ENCODE results near the gene C1orf35. TPM values are rescaled to one million over a fixed set of nuclear protein-coding genes. Genes with fewer than 3 reads are reported as not detected.

The C1orf35 gene
- total and polyA plus RNA-seq, 2 experiments from 2014 or later, result 36.2 to 43.7 TPM

- no peak overlapping the region for H3K4me3 ChIP-seq
- no peaks in the 10 kb centered on the region for H3K4me1 ChIP-seq (ENCODE audit: low read depth)
- H3K9me3 ChIP-seq (ENCODE audit: low read depth), result no peaks in the 10 kb centered on the region
- H3K27ac ChIP-seq, result no peak overlapping the region
- no peak for TF ChIP-seq CTCF (IDR thresholded peaks at IDR 0.05; ENCODE audit: low read depth, low read length)
- no peaks in the 10 kb centered on the region for H3K27me3 ChIP-seq
- no peak for DNase-seq (ENCODE audit: low read depth in 1 of 2, low spot score in 1 of 2)
- H3K36me3 ChIP-seq, result no peaks in the 10 kb centered on the region
Observed at GRCh38 chr1:228147151-228147693, 44.1 kb upstream of the C1orf35 start.

- H3K4me3 ChIP-seq, result no peak overlapping the region
- DNase-seq (ENCODE audit: low read depth in 1 of 2, low spot score in 1 of 2), result no peak
- H3K4me1 ChIP-seq (ENCODE audit: low read depth), result peaks cover 3% of the 10 kb centered on the region
- no peaks in the 10 kb centered on the region for H3K9me3 ChIP-seq (ENCODE audit: low read depth)
- TF ChIP-seq CTCF (IDR thresholded peaks at IDR 0.05; ENCODE audit: low read depth, low read length), result no peak
- H3K27ac ChIP-seq, result no peak overlapping the region
- H3K27me3 ChIP-seq, result no peaks in the 10 kb centered on the region
- H3K36me3 ChIP-seq, result no peaks in the 10 kb centered on the region
Observed at GRCh38 chr1:228146417-228147150, 43.5 kb upstream of the C1orf35 start.

- H3K4me1 ChIP-seq (ENCODE audit: low read depth), result peaks cover 10% of the 10 kb centered on the region
- no peak overlapping the region for H3K27ac ChIP-seq
- no peaks in the 10 kb centered on the region for H3K36me3 ChIP-seq
- H3K4me3 ChIP-seq, result no peak overlapping the region
- H3K27me3 ChIP-seq, result no peaks in the 10 kb centered on the region
- DNase-seq (ENCODE audit: low read depth in 1 of 2, low spot score in 1 of 2), result no peak
- no peaks in the 10 kb centered on the region for H3K9me3 ChIP-seq (ENCODE audit: low read depth)
- no peak for TF ChIP-seq CTCF (IDR thresholded peaks at IDR 0.05; ENCODE audit: low read depth, low read length)
Observed at GRCh38 chr1:228145463-228146416, 42.6 kb upstream of the C1orf35 start.

- DNase-seq (ENCODE audit: low read depth in 1 of 2, low spot score in 1 of 2), result no peak
- Histone ChIP-seq H3K27me3 (no peaks in the 10 kb centered on the region), H3K4me3 (no peak overlapping the region), H3K4me1 (ENCODE audit: low read depth) (peaks cover 10% of the 10 kb centered on the region), H3K27ac (no peak overlapping the region), H3K36me3 (no peaks in the 10 kb centered on the region), H3K9me3 (ENCODE audit: low read depth) (no peaks in the 10 kb centered on the region)
- TF ChIP-seq CTCF (IDR thresholded peaks at IDR 0.05; ENCODE audit: low read depth, low read length), result no peak
Observed at GRCh38 chr1:228144993-228145343, 41.8 kb upstream of the C1orf35 start.

GRCh38 chr1:228144193-228144992 lies 41.3 kb upstream of the C1orf35 start:
- H3K4me3 ChIP-seq, result no peak overlapping the region
- H3K27me3 ChIP-seq, result no peaks in the 10 kb centered on the region
- no peak overlapping the region for H3K27ac ChIP-seq
- no peak for TF ChIP-seq CTCF (IDR thresholded peaks at IDR 0.05; ENCODE audit: low read depth, low read length)
- H3K9me3 ChIP-seq (ENCODE audit: low read depth), result no peaks in the 10 kb centered on the region
- H3K36me3 ChIP-seq, result no peaks in the 10 kb centered on the region
- H3K4me1 ChIP-seq (ENCODE audit: low read depth), result peaks cover 10% of the 10 kb centered on the region
- DNase-seq (ENCODE audit: low read depth in 1 of 2, low spot score in 1 of 2), result no peak
